ENCODE data around the gene AP4M1. TPM values are rescaled to one million over a fixed set of nuclear protein-coding genes. Genes with fewer than 3 reads are reported as not detected.

Gene AP4M1
- total RNA-seq, 1 experiment from 2014 or later = 11.1 TPM

DNA sequence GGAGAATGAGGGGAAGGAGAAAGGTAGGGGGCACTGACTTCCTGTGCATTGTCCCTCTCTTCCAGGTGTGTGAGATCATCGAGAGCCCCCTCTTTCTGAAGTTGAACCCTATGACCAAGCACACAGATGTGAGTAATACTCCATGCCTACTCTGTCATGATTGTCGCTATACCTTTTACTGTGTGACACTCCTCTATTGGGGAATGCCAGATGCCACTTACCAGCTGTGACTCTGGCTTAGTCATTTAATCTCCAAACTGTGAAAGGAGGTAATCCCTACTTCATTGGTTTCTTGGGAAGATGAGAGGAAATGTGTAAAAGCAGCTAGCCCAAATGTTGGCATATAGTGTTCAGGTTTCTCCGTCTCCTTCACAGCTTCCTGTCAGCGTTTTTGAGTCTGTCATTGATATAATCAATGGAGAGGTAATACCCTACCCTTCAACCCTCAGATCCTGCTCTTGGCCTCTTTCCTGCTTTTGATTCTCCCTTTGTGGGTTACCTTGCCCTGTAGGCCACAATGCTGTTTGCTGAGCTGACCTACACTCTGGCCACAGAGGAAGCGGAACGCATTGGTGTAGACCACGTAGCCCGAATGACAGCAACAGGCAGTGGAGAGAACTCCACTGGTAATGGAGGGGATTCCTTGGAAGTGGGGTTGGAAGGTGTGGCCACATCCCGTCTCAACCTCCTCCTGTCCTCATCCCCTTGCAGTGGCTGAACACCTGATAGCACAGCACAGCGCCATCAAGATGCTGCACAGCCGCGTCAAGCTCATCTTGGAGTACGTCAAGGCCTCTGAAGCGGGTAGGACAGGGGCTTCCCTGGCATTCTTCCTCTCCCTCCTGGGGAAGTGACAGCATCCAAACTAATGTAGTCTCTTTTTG lies 10.7 kb upstream of the AP4M1 start:
- peaks cover 68% of the 10 kb centered on the region for H3K36me3 ChIP-seq
- peaks cover 52% of the 10 kb centered on the region for H3K4me1 ChIP-seq (replicated peaks)
- no peaks in the 10 kb centered on the region for H3K27me3 ChIP-seq (replicated peaks)
- no peaks in the 10 kb centered on the region for H3K9me3 ChIP-seq (replicated peaks)
- H3K27ac ChIP-seq = peak overlapping the region; percentile 84
- no peak overlapping the region for H3K4me3 ChIP-seq
- no peak for DNase-seq (ENCODE audit: low read depth in 1 of 2, low spot score in 2 of 2)

DNA sequence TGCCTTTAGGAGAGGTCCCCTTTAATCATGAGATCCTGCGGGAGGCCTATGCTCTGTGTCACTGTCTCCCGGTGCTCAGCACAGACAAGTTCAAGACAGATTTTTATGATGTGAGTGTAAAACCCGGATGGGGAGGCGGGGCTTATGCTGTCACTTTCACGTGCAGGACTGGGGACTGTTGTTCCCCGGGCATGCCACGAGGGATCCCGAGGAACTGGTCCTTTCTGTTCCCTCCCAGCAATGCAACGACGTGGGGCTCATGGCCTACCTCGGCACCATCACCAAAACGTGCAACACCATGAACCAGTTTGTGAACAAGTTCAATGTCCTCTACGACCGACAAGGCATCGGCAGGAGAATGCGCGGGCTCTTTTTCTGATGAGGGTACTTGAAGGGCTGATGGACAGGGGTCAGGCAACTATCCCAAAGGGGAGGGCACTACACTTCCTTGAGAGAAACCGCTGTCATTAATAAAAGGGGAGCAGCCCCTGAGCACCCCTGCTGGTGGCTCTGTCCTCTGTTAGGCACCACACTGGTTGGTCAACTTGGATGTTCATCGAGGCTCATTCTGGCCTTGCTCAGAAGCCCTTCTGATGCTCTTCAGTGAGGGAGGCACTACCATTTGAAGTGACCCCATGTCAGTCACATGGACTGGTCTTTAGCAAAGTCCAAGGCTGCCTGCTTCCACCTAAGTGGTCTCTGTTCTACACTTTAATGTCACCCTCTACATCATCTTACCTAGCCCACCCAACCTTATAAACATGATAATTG lies 9.8 kb upstream of the AP4M1 start:
- Histone ChIP-seq H3K4me1 (replicated peaks) (peaks cover 45% of the 10 kb centered on the region), H3K36me3 (peaks cover 76% of the 10 kb centered on the region), H3K4me3 (no peak overlapping the region), H3K9me3 (replicated peaks) (no peaks in the 10 kb centered on the region), H3K27ac (no peak overlapping the region), H3K27me3 (replicated peaks) (no peaks in the 10 kb centered on the region)
- DNase-seq (ENCODE audit: low read depth in 1 of 2, low spot score in 2 of 2) = no peak

DNA sequence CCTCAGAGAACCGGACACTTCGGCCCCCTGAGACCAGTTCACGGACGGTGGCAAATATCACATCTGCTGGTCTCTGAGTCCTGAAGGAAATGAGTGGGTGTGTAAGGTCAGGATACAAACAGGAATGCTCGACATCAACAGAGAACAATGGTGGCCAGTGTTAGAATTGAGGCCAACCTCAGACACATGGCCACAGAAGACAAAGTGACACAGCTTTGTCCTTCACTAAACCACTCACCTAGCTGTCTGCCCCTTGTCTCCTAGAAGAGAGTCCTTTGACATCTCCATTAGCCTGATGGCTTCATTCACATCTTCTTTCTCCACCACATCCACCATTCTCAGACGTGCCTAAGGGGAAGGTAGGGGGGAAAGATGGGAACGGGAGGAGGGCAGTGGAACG lies 8.4 kb upstream of the AP4M1 start:
- Histone ChIP-seq H3K27me3 (replicated peaks) (no peaks in the 10 kb centered on the region), H3K4me3 (no peak overlapping the region), H3K4me1 (replicated peaks) (peaks cover 30% of the 10 kb centered on the region), H3K36me3 (peaks cover 90% of the 10 kb centered on the region), H3K9me3 (replicated peaks) (no peaks in the 10 kb centered on the region), H3K27ac (no peak overlapping the region)
- no peak for DNase-seq (ENCODE audit: low read depth in 1 of 2, low spot score in 2 of 2)

DNA sequence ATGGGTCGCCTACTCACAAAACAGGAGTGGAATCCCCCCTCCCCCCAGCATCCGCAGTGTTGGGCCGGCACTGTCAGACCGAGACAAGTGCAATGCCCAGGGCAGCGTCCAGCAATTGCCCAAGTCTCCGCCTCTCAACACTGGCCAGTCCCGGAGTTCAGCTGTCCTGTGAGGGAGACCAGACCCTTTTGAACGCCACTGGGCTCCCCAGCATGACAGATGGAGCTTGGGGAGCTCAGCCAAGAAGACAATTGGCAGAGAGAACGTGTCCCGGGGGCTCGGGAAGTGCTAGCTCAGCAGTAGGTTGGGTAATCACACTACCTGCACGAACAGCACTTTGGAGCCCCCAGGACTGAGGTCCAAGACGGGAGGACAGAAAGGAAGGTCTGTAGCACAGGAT lies 7.9 kb upstream of the AP4M1 start:
- no peak for DNase-seq (ENCODE audit: low read depth in 1 of 2, low spot score in 2 of 2)
- Histone ChIP-seq H3K27ac (no peak overlapping the region), H3K4me3 (no peak overlapping the region), H3K4me1 (replicated peaks) (peaks cover 26% of the 10 kb centered on the region), H3K36me3 (peaks cover 95% of the 10 kb centered on the region), H3K27me3 (replicated peaks) (no peaks in the 10 kb centered on the region), H3K9me3 (replicated peaks) (no peaks in the 10 kb centered on the region)

DNA sequence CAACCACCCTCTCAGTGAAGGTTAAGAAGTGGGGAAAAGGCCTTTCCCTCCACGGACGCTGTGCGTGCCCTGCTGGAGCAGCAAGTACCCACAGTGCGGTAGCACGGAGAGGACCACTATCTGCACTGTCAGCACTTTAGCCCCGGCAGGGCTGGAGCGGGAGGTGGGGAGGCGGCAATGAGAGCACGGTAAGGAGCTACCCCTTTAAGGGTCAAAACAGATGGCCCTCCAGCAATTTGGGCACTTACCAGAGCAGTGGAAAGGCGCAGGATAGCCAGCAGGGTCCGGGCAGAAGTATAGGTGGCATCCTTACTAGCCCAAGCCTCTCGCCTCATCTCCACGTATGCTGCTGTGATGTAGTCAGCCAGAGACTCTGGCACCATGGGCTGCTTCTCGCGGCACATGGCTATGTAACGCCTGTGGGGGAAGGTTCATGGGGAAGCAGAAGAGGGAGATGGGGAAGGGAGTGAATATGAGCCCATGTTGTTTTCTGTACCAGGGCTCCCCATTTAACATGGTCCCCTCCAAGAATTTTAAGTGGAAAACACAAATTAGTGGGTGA lies 7.4 kb upstream of the AP4M1 start:
- H3K27me3 ChIP-seq (replicated peaks) = no peaks in the 10 kb centered on the region
- H3K4me1 ChIP-seq (replicated peaks) = peaks cover 23% of the 10 kb centered on the region
- H3K9me3 ChIP-seq (replicated peaks) = no peaks in the 10 kb centered on the region
- no peak for DNase-seq (ENCODE audit: low read depth in 1 of 2, low spot score in 2 of 2)
- peaks cover 98% of the 10 kb centered on the region for H3K36me3 ChIP-seq
- no peak overlapping the region for H3K27ac ChIP-seq
- H3K4me3 ChIP-seq = no peak overlapping the region

DNA sequence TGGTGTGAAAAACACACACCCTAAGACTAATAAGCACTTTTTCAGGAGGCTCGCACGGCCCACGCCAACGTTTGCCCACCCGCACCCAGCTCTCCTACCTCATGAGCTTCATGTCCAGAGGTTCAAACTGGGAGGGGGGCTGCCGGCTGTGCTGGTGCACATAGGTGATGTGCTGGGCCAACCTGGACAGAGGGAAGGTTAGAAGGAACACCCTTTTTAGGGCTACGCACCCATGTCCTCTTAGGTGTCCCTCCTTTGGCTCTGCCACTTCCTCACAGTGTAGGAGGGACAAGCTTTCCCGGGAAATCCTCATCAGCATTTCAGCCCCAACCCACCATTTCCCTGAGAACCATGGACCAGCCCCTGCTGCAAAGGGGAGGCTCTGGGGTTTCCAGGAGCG lies 6.2 kb upstream of the AP4M1 start:
- Histone ChIP-seq H3K4me1 (replicated peaks) (peaks cover 18% of the 10 kb centered on the region), H3K27ac (no peak overlapping the region), H3K9me3 (replicated peaks) (no peaks in the 10 kb centered on the region), H3K4me3 (no peak overlapping the region), H3K36me3 (peaks cover 100% of the 10 kb centered on the region), H3K27me3 (replicated peaks) (no peaks in the 10 kb centered on the region)
- no peak for DNase-seq (ENCODE audit: low read depth in 1 of 2, low spot score in 2 of 2)

DNA sequence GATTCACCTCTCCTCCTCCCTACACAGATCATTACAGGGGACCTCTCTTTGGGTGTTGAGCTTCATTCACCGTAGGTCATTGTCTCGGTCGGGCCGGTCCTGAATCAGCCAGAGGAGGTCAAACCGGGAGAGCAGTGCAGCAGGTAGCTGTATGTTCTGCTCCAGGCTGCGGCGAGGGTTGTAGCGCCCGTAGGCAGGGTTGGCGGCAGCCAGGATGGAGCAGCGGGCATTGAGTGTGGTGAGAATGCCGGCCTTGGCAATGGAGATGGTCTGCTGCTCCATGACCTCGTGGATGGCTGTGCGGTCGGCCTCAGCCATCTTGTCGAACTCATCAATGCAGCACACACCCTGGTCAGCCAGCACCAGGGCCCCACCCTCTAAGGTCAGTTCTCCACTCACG lies 5.7 kb upstream of the AP4M1 start:
- DNase-seq (ENCODE audit: low read depth in 1 of 2, low spot score in 2 of 2) = no peak
- no peaks in the 10 kb centered on the region for H3K9me3 ChIP-seq (replicated peaks)
- peaks cover 95% of the 10 kb centered on the region for H3K36me3 ChIP-seq
- no peak overlapping the region for H3K27ac ChIP-seq
- H3K27me3 ChIP-seq (replicated peaks) = no peaks in the 10 kb centered on the region
- peaks cover 14% of the 10 kb centered on the region for H3K4me1 ChIP-seq (replicated peaks)
- no peak overlapping the region for H3K4me3 ChIP-seq

DNA sequence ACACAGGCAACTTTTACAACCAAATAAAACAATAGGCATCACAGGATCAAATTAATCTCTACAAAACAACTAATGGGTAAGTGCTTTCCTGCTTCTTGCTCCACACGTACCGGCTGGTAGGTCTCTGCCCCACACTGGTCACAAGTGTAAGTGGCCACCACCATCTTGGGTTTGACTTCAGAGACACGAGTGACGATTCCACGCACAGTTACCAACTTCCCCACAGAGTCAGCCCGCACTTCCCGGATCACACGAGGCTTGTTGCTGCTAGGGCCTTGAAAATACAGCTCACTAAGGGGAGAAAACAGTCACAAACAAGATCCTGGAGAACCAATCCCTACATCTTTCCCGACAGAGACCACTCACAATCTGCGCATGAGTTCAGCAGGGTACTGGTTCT lies 2.5 kb upstream of the AP4M1 start:
- no peak for DNase-seq (ENCODE audit: low read depth in 1 of 2, low spot score in 2 of 2)
- Histone ChIP-seq H3K27me3 (replicated peaks) (no peaks in the 10 kb centered on the region), H3K4me1 (replicated peaks) (peaks cover 24% of the 10 kb centered on the region), H3K4me3 (no peak overlapping the region), H3K9me3 (replicated peaks) (no peaks in the 10 kb centered on the region), H3K36me3 (peaks cover 71% of the 10 kb centered on the region), H3K27ac (no peak overlapping the region)

DNA sequence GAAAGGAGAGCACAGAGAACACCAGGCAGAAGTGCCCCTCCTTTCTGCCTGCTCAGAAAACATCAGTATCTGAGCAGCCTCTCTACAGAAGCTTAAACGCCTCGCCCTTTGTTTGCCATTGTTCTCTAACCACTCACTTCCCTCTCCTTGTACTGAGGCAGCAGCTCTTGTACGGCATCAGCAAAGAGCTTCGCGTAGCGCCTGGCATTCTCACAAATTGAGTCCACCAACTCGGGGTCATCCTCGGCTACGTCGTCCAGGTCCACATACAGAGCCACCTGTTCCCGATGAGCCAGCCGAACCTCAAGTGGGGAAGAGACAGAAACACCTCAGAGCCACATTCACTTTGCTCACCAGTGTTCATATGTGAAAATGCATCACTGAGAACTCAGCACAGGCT lies 2.0 kb upstream of the AP4M1 start:
- H3K4me3 ChIP-seq = peak overlapping the region; percentile 75
- H3K27me3 ChIP-seq (replicated peaks) = no peaks in the 10 kb centered on the region
- H3K27ac ChIP-seq = no peak overlapping the region
- peaks cover 66% of the 10 kb centered on the region for H3K36me3 ChIP-seq
- DNase-seq (ENCODE audit: low read depth in 1 of 2, low spot score in 2 of 2) = no peak
- H3K9me3 ChIP-seq (replicated peaks) = no peaks in the 10 kb centered on the region
- peaks cover 24% of the 10 kb centered on the region for H3K4me1 ChIP-seq (replicated peaks)

DNA sequence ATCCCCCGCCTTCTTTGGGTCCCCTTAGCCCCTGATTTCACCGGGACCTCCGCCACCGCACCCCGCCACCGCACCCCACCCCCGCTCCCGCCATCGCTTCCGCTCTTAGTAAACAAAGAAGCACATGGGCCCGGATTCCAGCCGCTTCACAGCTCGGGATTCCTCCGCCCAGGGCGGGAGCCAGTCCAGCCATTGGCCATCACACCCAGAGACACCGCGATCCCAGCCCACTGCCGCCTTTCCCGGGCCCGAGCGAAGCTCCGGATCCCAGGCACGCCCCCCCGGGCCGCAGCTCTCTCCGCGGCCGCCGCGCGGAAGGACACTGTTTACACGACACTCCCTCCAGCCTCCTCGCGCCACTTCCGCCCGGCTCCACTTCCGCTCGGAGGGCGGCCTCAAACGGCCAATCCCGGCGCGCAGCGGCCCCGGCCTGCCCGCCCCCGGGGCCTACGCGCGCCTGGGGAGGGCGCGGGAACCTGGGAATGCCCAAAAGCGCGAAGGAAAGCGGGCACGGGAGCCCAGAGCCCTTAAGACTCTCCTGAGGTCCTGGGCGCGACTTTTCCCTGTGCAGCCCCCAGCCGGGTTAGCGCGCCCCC lies 925 bp upstream of the AP4M1 start:
- H3K4me3 ChIP-seq = peak overlapping the region; percentile 75
- H3K9me3 ChIP-seq (replicated peaks) = no peaks in the 10 kb centered on the region
- DNase-seq (ENCODE audit: low read depth in 1 of 2, low spot score in 2 of 2) = peak; percentile 95 to 96
- peak overlapping the region; percentile 94 for H3K27ac ChIP-seq
- no peaks in the 10 kb centered on the region for H3K27me3 ChIP-seq (replicated peaks)
- H3K36me3 ChIP-seq = peaks cover 61% of the 10 kb centered on the region
- H3K4me1 ChIP-seq (replicated peaks) = peaks cover 24% of the 10 kb centered on the region

DNA sequence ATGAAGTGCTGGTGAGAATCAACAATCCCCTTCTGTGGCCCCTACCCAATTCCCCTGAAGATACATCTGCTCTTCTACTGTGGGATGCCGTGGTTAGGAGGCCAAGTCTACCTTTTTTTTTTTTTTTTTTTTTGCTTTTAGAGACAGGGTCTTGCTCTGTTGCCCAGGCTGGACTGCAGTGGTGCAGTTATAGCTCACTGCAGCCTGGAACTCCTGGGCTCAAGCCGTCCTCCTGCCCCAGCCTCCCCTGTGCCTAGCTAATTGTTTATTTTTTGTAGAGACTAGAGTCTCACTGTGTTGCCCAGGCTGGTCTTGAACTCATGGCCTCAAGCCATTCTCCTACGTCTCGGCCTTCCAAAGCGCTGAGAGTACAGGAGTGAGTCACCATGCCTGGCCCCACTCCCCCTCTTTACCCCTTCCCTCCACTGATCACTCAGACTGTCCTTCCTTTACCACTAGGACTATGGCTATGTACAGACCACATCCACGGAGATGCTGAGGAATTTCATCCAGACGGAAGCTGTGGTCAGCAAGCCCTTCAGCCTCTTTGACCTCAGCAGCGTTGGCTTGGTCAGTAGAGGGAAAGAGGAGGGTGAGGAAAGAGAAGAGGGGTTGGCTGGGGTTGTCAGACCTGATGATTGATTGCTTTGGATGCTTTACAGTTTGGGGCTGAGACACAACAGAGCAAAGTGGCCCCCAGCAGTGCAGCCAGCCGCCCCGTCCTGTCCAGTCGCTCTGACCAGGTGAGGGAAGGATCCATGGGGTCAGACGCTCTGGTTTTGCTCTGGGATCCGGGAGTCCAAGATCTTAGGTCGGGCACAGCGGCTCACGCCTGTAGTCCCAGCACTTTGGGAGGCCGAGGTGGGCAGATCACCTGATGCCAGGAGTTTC lies 1.8 kb downstream of the AP4M1 start:
- Histone ChIP-seq H3K4me1 (replicated peaks) (peaks cover 24% of the 10 kb centered on the region), H3K27ac (no peak overlapping the region), H3K4me3 (no peak overlapping the region), H3K36me3 (peaks cover 56% of the 10 kb centered on the region), H3K27me3 (replicated peaks) (no peaks in the 10 kb centered on the region), H3K9me3 (replicated peaks) (no peaks in the 10 kb centered on the region)
- DNase-seq (ENCODE audit: low read depth in 1 of 2, low spot score in 2 of 2) = peak; percentile 55 to 69

DNA sequence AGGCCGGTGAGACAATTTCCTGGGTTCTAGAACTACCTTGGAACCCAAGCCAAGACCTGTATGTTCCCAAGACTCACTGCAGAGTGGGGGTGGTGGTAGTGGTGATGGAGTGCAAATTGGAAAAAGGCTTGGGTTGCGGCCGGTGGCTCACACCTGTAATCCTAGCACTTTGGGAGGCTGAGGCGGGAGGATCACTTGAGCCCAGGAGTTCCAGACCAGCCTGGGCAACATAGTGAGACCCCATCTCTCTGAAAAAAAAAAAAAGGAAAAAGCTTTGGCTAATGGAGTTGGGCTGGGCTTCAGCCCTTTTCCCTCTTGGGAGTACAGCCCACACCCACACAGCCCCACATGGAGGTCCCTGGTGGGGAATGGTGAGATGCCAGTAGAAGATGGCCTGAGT lies 4.1 kb downstream of the AP4M1 start:
- no peak for DNase-seq (ENCODE audit: low read depth in 1 of 2, low spot score in 2 of 2)
- H3K27me3 ChIP-seq (replicated peaks) = no peaks in the 10 kb centered on the region
- H3K4me3 ChIP-seq = no peak overlapping the region
- no peak overlapping the region for H3K27ac ChIP-seq
- peaks cover 56% of the 10 kb centered on the region for H3K36me3 ChIP-seq
- peaks cover 19% of the 10 kb centered on the region for H3K4me1 ChIP-seq (replicated peaks)
- H3K9me3 ChIP-seq (replicated peaks) = no peaks in the 10 kb centered on the region

DNA sequence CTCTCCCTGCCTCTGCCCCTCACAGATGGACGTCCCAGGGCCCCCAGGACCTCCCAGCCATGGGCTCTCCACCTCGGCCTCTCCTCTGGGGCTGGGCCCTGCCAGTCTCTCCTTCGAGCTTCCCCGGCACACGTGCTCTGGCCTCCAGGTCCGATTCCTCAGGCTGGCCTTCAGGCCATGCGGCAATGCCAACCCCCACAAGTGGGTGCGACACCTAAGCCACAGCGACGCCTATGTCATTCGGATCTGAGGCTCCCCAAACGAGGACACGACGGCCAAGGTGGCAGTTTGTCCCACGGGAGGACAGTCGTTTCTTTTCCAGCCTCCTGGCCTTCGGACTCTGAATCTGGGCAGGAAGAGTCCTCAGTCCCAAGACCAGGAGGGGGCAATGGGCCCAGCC lies 5.2 kb downstream of the AP4M1 start:
- no peak overlapping the region for H3K27ac ChIP-seq
- H3K36me3 ChIP-seq = peaks cover 63% of the 10 kb centered on the region
- no peak for DNase-seq (ENCODE audit: low read depth in 1 of 2, low spot score in 2 of 2)
- no peaks in the 10 kb centered on the region for H3K9me3 ChIP-seq (replicated peaks)
- no peak overlapping the region for H3K4me3 ChIP-seq
- H3K4me1 ChIP-seq (replicated peaks) = peaks cover 19% of the 10 kb centered on the region
- no peaks in the 10 kb centered on the region for H3K27me3 ChIP-seq (replicated peaks)

Data from SJSA1 (cell line).